Hypothalamus (tissue), 51 donors: ENCODE results near the gene SOX13.
A peak's percentile ranks its signal among the peaks of the same experiment; 100 is the strongest.
"Not testable (repeated sequence)": the region's sequence is repeated elsewhere in the genome, so short reads cannot be mapped to it uniquely, and the experiment has no call there.

Source experiments
- DNase-seq, 51 donors: peaks; one replicate each; lab custom pipeline; 2025; lab: John Stamatoyannopoulos, UW

Gene SOX13

GRCh38 chr1:204072931-204073836 lies at the start of gene SOX13:
Gene SOX13, plus strand, starts transcription at chr1:204073115. Its CDS starts 39,801 bp downstream, at chr1:204112916.
- DNase-seq = peak in 47 of 51 donors; percentile 24 to 94 (median 81)

GRCh38 chr1:204025917-204026707 lies 46.8 kb upstream of the SOX13 start:
- no peak for DNase-seq

DNA sequence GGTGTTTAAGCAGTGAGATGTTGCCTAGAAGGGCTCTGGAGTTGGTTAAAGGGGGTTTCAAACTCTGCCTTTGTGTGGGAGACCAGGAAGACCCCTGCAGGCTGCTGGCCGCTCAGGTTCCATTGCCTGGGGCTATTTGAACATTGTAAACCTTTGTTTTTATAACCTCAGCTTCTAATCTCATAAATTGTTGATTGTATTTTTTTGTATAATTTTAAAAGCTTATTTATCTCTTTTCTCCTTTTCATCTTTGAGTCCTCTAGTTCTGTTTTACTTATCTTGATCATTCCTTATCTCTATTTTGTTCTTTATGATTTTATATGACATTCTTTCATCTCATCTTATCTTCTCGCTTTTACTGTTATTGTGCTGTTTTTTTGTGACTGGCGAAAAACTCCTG lies 45.5 kb upstream of the SOX13 start:
- DNase-seq = no peak

GRCh38 chr1:204029016-204029415 lies 43.9 kb upstream of the SOX13 start:
- no peak for DNase-seq

- no peak for DNase-seq
Observed at GRCh38 chr1:204031098-204031710, 41.7 kb upstream of the SOX13 start.

GRCh38 chr1:204032642-204033235 lies 40.2 kb upstream of the SOX13 start:
- DNase-seq = no peak

- no peak for DNase-seq
Observed at GRCh38 chr1:204033306-204033705, 39.6 kb upstream of the SOX13 start.

DNA sequence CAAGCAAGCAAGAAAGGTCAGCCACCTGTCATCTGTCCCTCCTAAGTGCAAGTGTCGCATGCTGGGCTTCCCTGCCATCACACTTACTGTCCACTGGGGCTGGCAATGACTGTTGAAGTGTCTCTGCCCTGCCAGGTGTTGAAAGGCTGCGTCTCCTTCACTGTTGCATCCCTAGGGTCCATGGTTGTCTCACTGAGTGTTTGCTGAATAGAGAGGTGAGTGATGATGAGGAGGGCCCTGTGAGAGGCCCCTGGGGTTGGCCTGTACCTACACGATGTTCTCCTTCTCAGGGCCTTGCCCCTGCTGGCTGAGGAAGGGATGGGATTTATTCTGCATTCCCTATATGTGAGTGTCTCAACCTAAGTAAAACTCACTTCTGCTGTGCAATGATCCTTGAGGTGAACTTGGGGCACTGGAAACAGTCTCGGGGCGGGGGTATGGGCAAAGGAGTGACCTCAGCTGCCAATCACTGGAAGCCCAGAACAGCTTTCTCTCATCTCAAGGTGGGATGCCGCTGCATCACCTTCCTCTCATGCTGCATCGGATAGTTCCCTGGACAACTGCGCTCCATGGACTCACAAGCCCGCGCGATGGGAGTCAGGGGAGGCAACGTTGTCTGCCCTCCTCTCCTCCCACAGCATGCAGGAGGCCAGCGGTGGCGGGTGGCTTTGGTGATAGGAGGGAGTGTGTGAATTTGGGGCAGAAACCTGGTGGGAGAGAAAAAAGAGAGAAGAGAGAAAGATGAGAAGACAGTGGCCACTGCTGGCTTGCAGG lies 35.8 kb upstream of the SOX13 start:
- DNase-seq = no peak

GRCh38 chr1:204041232-204041767 lies 31.6 kb upstream of the SOX13 start:
- peak in 3 of 51 donors; percentile 10 to 24 (median 22) for DNase-seq

GRCh38 chr1:204041803-204042505 lies 31.0 kb upstream of the SOX13 start:
- no peak for DNase-seq

DNA sequence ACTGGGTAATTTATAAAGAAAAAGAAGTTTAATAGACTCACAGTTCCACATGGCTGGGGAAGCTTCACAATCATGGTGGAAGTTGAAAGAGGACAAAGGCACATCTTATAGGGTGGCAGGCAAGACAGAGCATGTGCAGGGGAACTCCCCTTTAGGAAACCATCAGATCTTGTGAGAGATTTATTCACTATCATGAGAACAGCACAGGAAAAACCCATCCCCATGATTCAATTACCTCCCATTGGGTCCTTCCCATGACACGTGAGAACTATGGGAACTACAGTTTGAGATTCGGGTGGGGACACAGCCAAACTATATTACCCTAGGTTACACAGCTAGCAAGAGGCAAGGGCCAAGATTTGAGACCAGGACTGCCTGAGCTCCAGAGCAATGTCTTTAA lies 30.4 kb upstream of the SOX13 start:
- DNase-seq = no peak

GRCh38 chr1:204043680-204044079 lies 29.2 kb upstream of the SOX13 start:
- no peak for DNase-seq

- no peak for DNase-seq
Observed at GRCh38 chr1:204044448-204044847, 28.5 kb upstream of the SOX13 start.

DNA sequence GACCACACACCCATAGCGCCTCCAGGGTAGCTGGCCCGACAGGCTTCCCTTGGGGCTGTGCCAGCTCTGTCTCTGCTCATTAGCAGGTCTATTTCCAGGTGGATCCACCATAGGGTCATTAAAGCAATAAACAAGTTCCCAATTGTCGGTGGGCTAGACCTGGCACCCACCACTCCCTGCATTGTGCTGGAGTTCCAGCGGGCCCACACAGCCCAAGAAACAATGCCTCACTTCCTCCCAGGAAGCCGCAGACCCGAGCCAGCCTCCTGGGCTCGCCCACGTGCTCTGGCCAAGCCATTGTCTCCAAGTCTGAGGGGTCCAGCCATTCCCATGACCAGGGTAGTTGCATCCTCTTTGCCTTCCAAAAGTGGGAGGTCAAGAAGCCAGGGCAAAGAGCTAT lies 27.5 kb upstream of the SOX13 start:
- no peak for DNase-seq

DNA sequence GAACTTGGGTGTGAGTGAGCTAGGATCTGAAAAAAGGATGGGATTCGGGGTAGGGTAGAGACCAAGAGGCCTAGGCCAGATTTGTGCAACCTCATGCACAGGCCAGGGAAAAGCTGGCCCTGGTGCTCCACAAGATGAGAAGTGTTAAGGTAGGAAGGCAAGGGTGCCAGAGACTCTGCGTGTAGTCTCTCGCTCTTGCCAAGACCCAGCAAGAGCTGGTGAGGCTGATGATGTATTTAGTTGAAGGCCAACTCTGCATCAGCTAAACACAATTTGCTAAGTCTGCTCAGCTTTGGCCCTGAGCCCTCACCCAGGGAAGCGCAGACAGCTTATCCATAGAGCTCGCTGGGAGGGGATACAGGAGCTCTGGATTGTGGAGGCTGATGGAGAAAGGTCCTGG lies 26.6 kb upstream of the SOX13 start:
- peak in 2 of 51 donors; percentile 5 to 15 for DNase-seq

GRCh38 chr1:204048796-204049195 lies 24.1 kb upstream of the SOX13 start:
- DNase-seq = not testable (repeated sequence)

GRCh38 chr1:204051258-204051657 lies 21.7 kb upstream of the SOX13 start:
- DNase-seq = no peak

- no peak for DNase-seq
Observed at GRCh38 chr1:204051718-204052117, 21.2 kb upstream of the SOX13 start.

DNA sequence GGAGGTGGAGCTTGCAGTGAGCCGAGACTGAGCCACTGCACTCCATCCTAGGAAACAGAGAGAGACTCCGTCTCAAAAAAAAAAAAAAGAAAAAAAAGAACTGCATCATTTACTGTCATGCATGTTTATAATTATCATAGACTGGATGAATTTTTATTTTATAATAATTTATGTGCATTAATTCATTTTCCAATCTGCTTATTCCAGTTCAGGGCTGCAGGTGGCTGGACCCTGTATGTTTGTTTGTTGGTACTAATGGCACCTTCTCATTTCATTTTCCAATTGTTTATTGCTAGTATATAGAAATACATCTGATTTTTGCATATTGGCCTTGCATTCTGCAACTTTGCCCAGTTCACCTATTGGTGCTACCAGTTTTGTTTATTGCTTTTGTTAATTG lies 19.0 kb upstream of the SOX13 start:
- DNase-seq = no peak
